SU-DHL-6 (cell line): ENCODE data around the gene AP1S3.

ENCODE experiments used
- H2AFZ ChIP-seq: fragments of 200-600 bp; sonication (generic); 2 replicates; pipeline ENCODE4 v1.6.1; 2014; ENCODE audit warnings: low read depth, mild to moderate bottlenecking, moderate library complexity, mixed read lengths, antibody characterized with exemption, low read length; ENCODE audit not compliant: severe bottlenecking
- H3F3A ChIP-seq: fragments of 200-600 bp; shearing (Covaris generic); 2 replicates; pipeline ENCODE4 v1.6.0; 2016; ENCODE audit warnings: antibody characterized with exemption, mild to moderate bottlenecking; ENCODE audit not compliant: insufficient read depth
- H3K27ac ChIP-seq: fragments of 200-600 bp; sonication (generic); 2 replicates; pipeline ENCODE4 v1.5.1; 2016; ENCODE audit warnings: low read depth, mild to moderate bottlenecking, low read length, moderate library complexity, mixed read lengths
- H3K27me3 ChIP-seq: fragments of 200-600 bp; sonication (generic), shearing (Covaris generic); 2 replicates; pipeline ENCODE4 v1.6.0; 2014; ENCODE audit warnings: mild to moderate bottlenecking, low read length
- H3K36me3 ChIP-seq: fragments of 200-600 bp; sonication (generic); 2 replicates; pipeline ENCODE4 v1.6.1; 2014; ENCODE audit warnings: mild to moderate bottlenecking, low read length, mixed read lengths
- H3K4me2 ChIP-seq: fragments of 300-600, 200-600 bp; shearing (Covaris generic), sonication (generic); 2 replicates; pipeline ENCODE4 v1.6.0; 2014; ENCODE audit warnings: low read length, low read depth, mild to moderate bottlenecking; ENCODE audit not compliant: poor library complexity, severe bottlenecking
- H3K4me3 ChIP-seq: fragments of 200-600 bp; sonication (generic); 2 replicates; pipeline ENCODE4 v1.5.1; 2014; ENCODE audit warnings: antibody characterized with exemption, low read length, mild to moderate bottlenecking, mixed read lengths; ENCODE audit not compliant: insufficient read depth, poor library complexity, severe bottlenecking
- H3K79me2 ChIP-seq: fragments of 200-600 bp; sonication (generic); 2 replicates; pipeline ENCODE4 v1.6.1; 2014; ENCODE audit warnings: mild to moderate bottlenecking, low read length, moderate library complexity; ENCODE audit not compliant: insufficient read depth
- H3K9ac ChIP-seq: fragments of 200-600 bp; sonication (generic); 2 replicates; pipeline ENCODE4 v1.7.0; 2014; ENCODE audit warnings: mild to moderate bottlenecking, low read length
- H3K9me2 ChIP-seq: fragments of 200-600 bp; sonication (generic); replicated peaks from 2 replicates; pipeline ENCODE4 v1.6.1; 2014; ENCODE audit warnings: low read length; ENCODE audit not compliant: insufficient read depth
- H3K9me3 ChIP-seq: fragments of 200-600 bp; sonication (generic); 2 replicates; pipeline ENCODE4 v1.6.1; 2014; ENCODE audit warnings: low read length, mixed read lengths; ENCODE audit not compliant: insufficient read depth
- H4K20me1 ChIP-seq: fragments of 200-600 bp; sonication (generic); 2 replicates; pipeline ENCODE4 v1.6.1; 2014; ENCODE audit warnings: low read depth, mild to moderate bottlenecking, antibody characterized with exemption, low read length, moderate library complexity, mixed read lengths
- EZH2phosphoT487 ChIP-seq: fragments of 200-600 bp; sonication (generic), shearing (Covaris generic); conservative IDR thresholded peaks from 2 replicates; pipeline ENCODE4 v1.6.1; 2018; ENCODE audit warnings: mild to moderate bottlenecking, antibody characterized with exemption, low read length, moderate library complexity, mixed read lengths
- TF ChIP-seq, protein P1 (sequence below): fragments of 200-600 bp; sonication (generic); IDR thresholded peaks from one replicate; pipeline ENCODE4 v1.5.1; 2017; ENCODE audit warnings: antibody characterized with exemption, mild to moderate bottlenecking, low read length, moderate library complexity; ENCODE audit not compliant: insufficient read depth, poor library complexity, severe bottlenecking

The AP1S3 gene

DNA sequence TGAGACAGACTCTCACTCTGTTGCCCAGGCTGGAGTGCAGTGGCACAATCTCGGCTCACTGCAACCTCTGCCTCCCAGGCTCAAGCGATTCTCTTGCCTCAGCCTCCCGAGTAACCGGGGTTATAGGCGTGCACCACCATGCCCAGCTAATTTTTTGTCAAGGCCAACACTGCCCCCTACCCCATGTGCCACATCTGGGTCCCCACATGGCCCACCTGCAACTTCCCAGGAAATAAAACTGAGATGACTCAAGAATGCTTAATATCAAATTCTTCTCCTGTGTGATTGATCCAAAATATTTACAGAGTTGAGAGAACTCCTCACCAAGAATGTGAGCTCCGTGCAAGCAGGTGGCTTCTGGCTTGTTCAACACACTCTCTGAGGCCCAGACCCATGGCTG lies 9.1 kb downstream of the AP1S3 start:
- H3K4me2 ChIP-seq, result no peak overlapping the region

DNA sequence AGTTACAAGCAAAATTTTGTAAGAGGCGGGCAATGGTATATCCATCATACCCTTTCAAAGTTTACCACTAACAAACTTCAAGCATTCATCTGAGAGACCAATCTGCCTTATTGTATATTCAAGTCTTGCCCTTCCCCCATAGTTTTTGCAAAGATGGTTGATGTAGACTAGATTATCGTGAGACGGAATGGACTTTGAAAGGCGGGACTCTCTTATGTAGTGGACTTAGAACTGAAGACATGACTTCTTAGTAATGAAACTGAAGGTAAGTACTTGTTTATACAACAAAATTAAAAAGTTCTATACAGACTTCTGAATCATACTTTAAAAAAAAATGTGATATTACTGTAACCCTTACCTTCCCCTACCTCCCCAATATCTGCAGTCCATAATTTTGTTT lies 10.4 kb downstream of the AP1S3 start:
- TF ChIP-seq EZH2phosphoT487, result no peak
- TF ChIP-seq, protein P1, sequence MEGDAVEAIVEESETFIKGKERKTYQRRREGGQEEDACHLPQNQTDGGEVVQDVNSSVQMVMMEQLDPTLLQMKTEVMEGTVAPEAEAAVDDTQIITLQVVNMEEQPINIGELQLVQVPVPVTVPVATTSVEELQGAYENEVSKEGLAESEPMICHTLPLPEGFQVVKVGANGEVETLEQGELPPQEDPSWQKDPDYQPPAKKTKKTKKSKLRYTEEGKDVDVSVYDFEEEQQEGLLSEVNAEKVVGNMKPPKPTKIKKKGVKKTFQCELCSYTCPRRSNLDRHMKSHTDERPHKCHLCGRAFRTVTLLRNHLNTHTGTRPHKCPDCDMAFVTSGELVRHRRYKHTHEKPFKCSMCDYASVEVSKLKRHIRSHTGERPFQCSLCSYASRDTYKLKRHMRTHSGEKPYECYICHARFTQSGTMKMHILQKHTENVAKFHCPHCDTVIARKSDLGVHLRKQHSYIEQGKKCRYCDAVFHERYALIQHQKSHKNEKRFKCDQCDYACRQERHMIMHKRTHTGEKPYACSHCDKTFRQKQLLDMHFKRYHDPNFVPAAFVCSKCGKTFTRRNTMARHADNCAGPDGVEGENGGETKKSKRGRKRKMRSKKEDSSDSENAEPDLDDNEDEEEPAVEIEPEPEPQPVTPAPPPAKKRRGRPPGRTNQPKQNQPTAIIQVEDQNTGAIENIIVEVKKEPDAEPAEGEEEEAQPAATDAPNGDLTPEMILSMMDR, result no peak
- no peak overlapping the region for H3K27ac ChIP-seq
- no peaks in the 10 kb centered on the region for H4K20me1 ChIP-seq
- H3K79me2 ChIP-seq, result no peaks in the 10 kb centered on the region
- no peaks in the 10 kb centered on the region for H3K9me2 ChIP-seq
- H3K4me3 ChIP-seq, result no peak overlapping the region
- H3K9me3 ChIP-seq, result no peaks in the 10 kb centered on the region
- no peak overlapping the region for H3K4me2 ChIP-seq
- no peaks in the 10 kb centered on the region for H3K27me3 ChIP-seq
- no peaks in the 10 kb centered on the region for H3K36me3 ChIP-seq
- no peaks in the 10 kb centered on the region for H3F3A ChIP-seq
- H3K9ac ChIP-seq, result no peak overlapping the region
- H2AFZ ChIP-seq, result no peak overlapping the region

More for the DNA sequence above, 9.1 kb downstream of the AP1S3 start:
- no peak for TF ChIP-seq EZH2phosphoT487
- TF ChIP-seq, protein P1, result no peak
- no peaks in the 10 kb centered on the region for H3K9me3 ChIP-seq
- H4K20me1 ChIP-seq, result no peaks in the 10 kb centered on the region
- no peak overlapping the region for H3K4me3 ChIP-seq
- no peaks in the 10 kb centered on the region for H3K27me3 ChIP-seq
- no peaks in the 10 kb centered on the region for H3F3A ChIP-seq
- H3K9ac ChIP-seq, result no peak overlapping the region
- no peaks in the 10 kb centered on the region for H3K36me3 ChIP-seq
- H2AFZ ChIP-seq, result no peak overlapping the region
- H3K27ac ChIP-seq, result no peak overlapping the region
- H3K79me2 ChIP-seq, result no peaks in the 10 kb centered on the region
- no peaks in the 10 kb centered on the region for H3K9me2 ChIP-seq

DNA sequence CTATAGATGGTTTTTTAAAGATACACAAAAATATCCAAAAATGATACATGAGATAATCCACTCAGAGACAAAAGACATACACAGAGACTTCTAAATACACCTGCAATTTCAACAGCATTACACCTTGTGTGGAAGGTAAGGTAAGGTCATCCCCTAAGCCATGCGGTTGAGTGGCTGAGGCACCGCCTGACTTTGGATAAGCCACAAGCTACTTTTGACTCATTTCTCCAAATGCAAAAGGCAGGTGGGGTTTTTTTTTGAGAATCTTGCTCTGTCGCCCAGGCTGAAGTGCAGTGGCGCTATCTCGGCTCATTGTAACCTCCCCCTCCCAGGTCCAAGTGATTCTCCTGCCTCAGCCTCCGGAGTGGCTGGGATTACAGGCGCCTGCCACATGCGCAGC lies 13.1 kb downstream of the AP1S3 start:
- H3K9ac ChIP-seq, result no peak overlapping the region
- H2AFZ ChIP-seq, result no peak overlapping the region
- no peaks in the 10 kb centered on the region for H3K36me3 ChIP-seq
- H3F3A ChIP-seq, result no peaks in the 10 kb centered on the region
- no peak overlapping the region for H3K4me2 ChIP-seq
- H3K9me3 ChIP-seq, result no peaks in the 10 kb centered on the region
- no peaks in the 10 kb centered on the region for H3K27me3 ChIP-seq
- no peaks in the 10 kb centered on the region; the same call in none of the 2 replicates for H4K20me1 ChIP-seq
- TF ChIP-seq, protein P1, result no peak
- no peak for TF ChIP-seq EZH2phosphoT487
- H3K27ac ChIP-seq, result no peak overlapping the region
- H3K9me2 ChIP-seq, result no peaks in the 10 kb centered on the region
- no peaks in the 10 kb centered on the region for H3K79me2 ChIP-seq
- no peak overlapping the region for H3K4me3 ChIP-seq
